GM19238 (cell line): ENCODE data around the gene TMEM151A.
"Not testable (repeated sequence)": the region's sequence is repeated elsewhere in the genome, so short reads cannot be mapped to it uniquely, and the experiment has no call there.

Source experiments
- DNase-seq: peaks from one replicate; pipeline ENCODE4 v3.0.0; 2011; ENCODE audit warnings: low spot score; ENCODE audit not compliant: insufficient read length

TMEM151A gene

GRCh38 chr11:66267379-66268243 is 24.1 kb upstream of the TMEM151A start:
- peak; percentile 85 for DNase-seq

- DNase-seq: peak; percentile 97
These were observed 23.3 kb upstream of the TMEM151A start, which contains the start of gene RAB1B for GRCh38 chr11:66268244-66268951. Gene RAB1B (plus strand): TSS chr11:66268639. CDS start chr11:66268680, 41 bp downstream.

DNA sequence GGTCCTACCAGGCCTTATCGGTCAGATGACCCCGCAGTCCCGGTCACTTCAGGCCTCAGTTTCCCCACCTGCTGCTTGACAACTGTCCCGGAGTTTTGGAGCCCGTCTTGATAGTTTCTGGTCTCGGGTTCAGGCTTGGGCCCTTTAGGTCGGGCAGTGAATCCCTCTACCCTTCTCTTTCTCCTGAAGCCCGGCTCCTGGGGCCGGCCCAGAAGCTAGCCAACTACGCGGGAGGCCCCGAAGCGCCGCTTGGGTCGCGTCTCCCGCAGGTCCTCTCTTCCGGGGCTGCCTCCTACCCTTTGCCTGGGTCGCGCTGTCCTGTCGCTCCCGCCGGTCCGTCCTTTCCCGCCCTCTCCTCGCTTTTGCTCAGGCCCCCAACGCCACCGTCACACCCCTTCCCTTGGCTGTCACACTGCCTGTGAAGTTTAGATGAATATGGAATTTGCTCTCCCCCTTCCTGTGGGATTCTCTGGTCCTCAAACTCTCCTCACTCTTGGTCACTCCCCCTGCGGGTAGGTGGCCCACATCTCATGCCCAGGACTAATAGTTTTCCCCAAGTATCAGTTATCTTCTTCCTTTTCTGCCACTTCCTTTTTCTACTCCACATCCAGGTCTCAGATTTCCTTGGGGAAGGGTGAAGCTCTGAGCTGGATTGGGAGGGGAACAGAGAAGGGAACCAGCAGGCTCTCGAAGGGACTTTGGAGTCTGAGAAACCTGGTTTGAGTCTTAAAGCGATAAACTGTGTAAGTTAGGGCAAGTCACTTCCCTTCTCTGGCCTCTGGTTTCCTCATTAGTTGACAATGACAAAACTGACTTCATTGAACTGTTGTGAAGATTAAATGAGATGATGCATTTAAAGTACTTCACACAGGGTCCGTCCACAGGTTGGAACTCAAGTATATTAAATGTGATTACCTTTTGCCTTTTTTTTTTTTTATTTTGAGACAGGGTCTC is 22.5 kb upstream of the TMEM151A start:
- no peak for DNase-seq

- DNase-seq: no peak
These were observed 19.9 kb upstream of the TMEM151A start for GRCh38 chr11:66271816-66272215.

- DNase-seq: no peak
These were observed 19.1 kb upstream of the TMEM151A start for GRCh38 chr11:66272596-66272995.

DNA sequence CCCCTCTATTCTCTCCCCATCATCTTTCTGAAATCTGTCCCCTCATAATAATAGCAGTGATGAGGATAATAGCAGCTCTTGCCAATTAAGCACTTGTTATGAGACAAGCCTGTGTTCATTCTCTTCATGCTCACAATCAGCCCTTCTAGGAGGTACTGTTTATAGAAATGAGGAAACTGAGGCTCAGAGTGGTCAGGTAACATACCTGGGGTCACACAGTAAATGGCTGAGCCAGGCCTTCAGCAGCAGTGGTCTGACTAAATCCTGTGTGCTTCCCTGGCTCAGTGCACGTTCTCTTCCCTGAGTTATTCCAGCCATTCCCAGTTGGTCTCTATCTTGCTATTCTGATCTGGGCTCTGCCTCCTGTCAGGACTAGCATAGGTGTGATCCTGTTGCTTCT is 17.5 kb upstream of the TMEM151A start:
- no peak for DNase-seq

DNA sequence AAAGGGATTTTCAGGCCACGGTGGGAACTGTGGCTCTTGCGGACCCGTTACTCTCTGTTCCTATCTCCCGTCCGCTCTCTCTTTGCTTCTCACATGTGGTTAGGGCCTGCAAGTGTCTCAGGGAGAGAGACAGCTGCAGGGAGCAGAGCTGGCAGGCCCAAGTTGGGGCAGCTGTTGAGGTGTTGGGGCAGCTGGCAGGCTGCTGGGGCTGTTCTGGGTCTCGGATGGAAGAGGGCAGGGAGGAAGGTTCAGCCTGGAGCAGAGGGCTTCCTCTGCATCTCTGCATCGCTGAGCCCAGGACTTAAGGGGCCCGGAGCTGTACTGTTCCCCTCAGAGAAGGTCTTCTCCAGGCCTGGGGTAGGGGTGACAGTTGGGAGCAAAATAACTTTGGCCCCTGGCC is 16.3 kb upstream of the TMEM151A start:
- no peak for DNase-seq

DNA sequence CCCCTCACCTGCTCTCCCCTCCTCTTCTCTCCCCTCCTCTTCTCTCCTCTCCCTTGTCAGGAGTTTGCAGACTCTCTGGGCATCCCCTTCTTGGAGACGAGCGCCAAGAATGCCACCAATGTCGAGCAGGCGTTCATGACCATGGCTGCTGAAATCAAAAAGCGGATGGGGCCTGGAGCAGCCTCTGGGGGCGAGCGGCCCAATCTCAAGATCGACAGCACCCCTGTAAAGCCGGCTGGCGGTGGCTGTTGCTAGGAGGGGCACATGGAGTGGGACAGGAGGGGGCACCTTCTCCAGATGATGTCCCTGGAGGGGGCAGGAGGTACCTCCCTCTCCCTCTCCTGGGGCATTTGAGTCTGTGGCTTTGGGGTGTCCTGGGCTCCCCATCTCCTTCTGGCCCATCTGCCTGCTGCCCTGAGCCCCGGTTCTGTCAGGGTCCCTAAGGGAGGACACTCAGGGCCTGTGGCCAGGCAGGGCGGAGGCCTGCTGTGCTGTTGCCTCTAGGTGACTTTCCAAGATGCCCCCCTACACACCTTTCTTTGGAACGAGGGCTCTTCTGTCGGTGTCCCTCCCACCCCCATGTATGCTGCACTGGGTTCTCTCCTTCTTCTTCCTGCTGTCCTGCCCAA is 15.6 kb upstream of the TMEM151A start:
- no peak for DNase-seq

DNA sequence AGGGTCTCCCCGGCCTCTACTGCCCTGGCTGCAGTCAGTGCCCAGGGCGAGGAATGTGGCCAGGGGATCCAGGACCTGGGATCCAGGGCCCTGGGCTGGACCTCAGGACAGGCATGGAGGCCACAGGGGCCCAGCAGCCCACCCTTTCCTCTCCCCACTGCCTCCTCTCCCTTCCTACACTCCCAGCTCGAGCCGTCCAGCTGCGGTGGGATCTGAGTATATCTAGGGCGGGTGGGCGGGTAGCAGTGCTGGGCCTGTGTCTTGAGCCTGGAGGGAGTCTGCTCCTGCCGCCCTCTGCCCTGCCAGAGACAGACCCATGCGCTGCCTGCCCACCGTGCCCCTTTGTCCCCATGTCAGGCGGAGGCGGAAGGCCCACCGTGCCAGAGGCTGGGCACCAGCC is 15.1 kb upstream of the TMEM151A start:
- not testable (repeated sequence) for DNase-seq

DNA sequence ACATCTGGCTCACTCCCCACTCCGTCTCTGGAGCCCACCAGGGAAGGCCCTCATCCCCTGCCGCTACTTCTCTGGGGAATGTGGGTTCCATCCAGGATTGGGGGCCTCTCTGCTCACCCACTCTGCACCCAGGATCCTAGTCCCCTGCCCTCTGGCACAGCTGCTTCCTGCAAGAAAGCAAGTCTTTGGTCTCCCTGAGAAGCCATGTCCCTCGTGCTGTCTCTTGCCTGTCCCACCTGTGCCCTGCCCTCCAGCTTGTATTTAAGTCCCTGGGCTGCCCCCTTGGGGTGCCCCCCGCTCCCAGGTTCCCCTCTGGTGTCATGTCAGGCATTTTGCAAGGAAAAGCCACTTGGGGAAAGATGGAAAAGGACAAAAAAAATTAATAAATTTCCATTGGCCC is 14.6 kb upstream of the TMEM151A start:
- not testable (repeated sequence) for DNase-seq

DNA sequence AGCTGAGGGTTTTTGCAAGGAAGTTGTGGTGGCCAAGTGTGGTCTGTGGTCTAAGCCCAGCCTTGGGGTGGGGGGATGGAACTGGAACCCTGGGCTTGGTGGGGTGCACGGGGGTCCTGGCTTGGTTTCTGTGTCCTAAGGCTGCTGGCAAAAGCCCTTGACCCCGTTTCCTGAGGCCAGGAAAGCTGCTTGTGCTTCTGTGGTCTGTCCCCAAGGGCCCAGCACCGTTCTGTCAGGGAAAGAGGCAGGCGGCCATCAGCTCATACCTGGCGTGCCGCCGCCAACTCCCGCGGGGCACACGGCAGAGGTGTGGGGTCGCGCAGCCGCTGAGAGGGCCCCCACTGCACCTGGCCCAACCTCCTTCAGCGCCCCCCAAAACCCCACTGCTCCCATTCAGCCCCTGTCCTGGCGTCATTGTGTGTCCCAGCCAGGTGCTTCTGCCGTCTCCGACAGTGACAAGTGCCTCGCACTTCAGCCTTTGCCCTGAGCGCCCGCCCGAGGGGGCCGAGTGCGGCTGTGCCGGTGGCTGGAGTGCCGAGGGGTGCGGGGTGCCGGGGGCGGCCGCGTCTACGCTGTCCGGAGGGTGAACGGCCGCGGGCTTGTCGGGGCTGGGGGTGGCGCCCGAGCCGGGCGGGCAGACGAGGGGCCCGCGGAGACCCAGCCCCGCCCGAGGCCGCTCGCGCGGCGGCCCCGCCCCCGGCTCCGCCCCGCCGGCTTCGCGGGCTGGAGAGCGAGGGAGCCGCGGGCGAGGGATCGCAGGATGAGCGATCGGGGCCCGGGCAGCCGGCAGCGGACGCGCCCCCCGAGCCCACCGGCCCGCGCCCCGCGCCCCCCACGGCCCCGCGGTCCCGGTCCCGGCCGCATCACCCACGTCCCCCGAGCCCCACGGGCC is 14.0 kb upstream of the TMEM151A start, which contains the start of gene CNIH2:
Gene CNIH2 (plus strand): TSS at position 705 of the 892 bp plus-strand sequence. CDS start 282 bp downstream, outside the sequence.
- DNase-seq: peak; percentile 69

DNA sequence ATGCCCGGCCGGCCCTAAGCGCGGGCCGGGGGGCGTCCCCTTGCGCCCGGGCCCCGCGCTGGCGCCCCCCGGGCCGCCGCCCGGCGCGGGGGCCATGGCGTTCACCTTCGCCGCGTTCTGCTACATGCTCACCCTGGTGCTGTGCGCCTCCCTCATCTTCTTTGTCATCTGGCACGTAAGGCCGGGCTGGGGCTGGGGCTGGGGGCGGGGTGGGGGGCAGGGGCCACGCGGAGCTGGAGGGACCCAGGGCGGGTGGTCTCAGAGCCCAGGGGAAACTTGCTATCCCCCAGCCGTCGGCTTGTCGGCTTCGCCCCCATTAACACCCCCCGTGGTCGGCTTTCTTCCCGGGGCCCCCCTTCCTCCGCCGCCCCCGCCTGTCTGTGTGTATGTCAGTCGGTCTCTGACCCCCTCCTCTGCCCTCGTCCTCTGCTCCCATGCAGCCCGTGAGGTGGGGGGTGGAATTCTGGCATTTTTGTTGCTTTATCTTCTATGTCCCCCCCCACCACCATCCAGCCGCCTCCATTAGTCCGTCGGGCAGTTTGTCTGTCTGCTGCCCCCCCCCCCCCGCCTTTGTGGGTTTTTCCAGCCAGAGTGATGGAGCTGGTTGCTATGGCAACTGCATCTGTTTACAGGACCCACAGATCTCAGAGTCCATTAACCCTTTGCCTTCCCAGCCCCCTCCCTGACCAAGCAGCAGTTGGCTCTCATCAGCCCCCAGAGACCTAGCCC is 13.2 kb upstream of the TMEM151A start:
- no peak for DNase-seq

- no peak for DNase-seq
These were observed 12.5 kb upstream of the TMEM151A start for GRCh38 chr11:66279092-66279734.

GRCh38 chr11:66280428-66280827 is 11.3 kb upstream of the TMEM151A start:
- no peak for DNase-seq

DNA sequence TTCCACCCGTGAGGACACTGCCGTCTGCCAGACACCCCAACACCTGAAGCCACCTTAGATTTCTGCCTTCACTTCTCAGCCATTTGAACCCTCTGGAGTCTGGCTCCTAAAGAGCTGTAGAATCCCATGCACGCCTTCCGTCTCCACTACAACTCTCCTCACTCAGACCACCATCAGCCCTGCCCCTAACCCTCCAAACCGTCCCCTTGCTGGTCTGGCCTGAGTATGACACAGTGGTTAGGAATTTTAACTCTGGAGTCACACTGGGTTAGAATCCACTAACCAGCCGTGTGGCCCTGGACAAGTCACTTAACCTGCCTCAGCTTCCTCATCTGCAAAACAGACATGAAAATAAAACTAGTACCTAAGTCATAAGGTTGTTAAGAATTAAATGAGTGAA is 10.7 kb upstream of the TMEM151A start:
- DNase-seq: no peak

- no peak for DNase-seq
These were observed 9.8 kb upstream of the TMEM151A start for GRCh38 chr11:66281776-66282467.

DNA sequence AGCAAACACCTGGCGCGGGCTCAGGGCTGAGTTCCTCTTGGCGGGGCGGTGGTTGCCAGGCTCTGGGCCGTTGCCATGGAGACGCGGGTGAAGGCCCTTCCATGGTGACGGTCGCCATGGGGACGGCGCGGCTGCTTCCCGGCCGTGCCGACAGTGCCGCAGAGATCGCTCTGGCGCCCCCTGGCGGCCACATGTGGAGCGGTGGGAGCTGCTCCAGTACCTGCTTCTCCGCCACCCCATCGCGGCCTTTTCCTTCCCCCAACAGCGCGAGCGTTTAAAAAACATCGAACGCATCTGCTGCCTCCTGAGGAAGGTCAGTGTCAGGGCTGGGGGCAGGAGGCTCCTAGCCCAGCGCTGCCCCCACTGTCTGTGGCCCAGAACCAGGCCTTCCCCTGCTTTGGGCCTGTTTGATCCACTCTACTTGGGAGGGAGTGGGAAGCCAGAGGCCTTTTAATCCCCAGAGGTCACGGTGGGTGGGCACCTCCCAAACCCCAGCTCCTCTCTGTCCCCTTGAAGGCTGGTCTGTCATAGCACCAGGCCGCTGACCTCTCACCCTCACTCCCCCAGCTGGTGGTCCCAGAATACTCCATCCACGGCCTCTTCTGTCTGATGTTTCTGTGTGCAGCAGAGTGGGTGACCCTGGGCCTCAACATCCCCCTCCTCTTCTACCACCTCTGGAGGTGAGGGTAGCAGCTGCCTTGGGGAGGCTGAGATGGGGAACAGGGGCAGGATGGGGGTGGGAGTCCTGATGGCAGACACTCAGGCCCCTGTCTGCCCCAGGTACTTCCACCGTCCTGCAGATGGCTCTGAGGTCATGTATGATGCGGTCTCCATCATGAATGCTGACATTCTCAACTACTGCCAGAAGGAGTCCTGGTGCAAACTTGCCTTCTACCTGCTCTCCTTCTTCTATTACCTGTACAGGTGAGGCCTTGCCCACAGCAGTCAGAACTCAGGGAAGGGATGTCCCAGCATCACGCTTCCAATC is 8.9 kb upstream of the TMEM151A start:
- DNase-seq: peak; percentile 100
